PC-3 (cell line): Measurements from ENCODE around the gene STARD5. TPM values are rescaled to one million over a fixed set of nuclear protein-coding genes. Genes with fewer than 3 reads are reported as not detected.

Experiments
- ATAC-seq: fragments of 200-7000 bp; cut with Tn5 transposase; 2 replicates; pipeline ENCODE4 v1.9.1; 2020; ENCODE audit warnings: mild to moderate bottlenecking, moderate library complexity
- BruUV-seq: library from RNA; stranded (reverse); fragments of 400-500 nt; replicated peaks from 2 replicates; lab custom pipeline; 2021; lab: Mats Ljungman, UMichigan
- CTCF ChIA-PET: fragments of 300-600 bp; sonication (Branson Sonifier 250); formaldehyde crosslinking; loops from one replicate; lab custom pipeline; 2022; ENCODE audit warnings: antibody characterized with exemption; lab: Charles Lee
- POLR2A ChIA-PET: fragments of 300-600 bp; sonication (Branson Sonifier 250); formaldehyde crosslinking; loops from one replicate; lab custom pipeline; 2022; ENCODE audit warnings: antibody characterized with exemption; ENCODE audit not compliant: unreplicated experiment; lab: Charles Lee
- DNase-seq: peaks from one replicate; pipeline ENCODE4 v3.0.0-alpha.2; 2015
- H2AFZ ChIP-seq: fragments of 300-600 bp; sonication (generic); 2 replicates; pipeline ENCODE4 v1.6.0; 2016; ENCODE audit warnings: antibody characterized with exemption, low read length
- H3F3A ChIP-seq: fragments of 300-600 bp; sonication (generic); one replicate; pipeline ENCODE4 v1.6.0; 2017; ENCODE audit warnings: antibody characterized with exemption, low read length, control low read depth, mild to moderate bottlenecking; ENCODE audit not compliant: unreplicated experiment
- H3K27ac ChIP-seq: fragments of 300-600 bp; sonication (generic); 2 replicates; pipeline ENCODE4 v1.5.1; 2016; ENCODE audit warnings: mild to moderate bottlenecking, low read length
- H3K27me3 ChIP-seq: fragments of 300-600 bp; sonication (generic); 2 replicates; pipeline ENCODE4 v1.6.1; 2016; ENCODE audit warnings: low read length, mixed read lengths
- H3K36me3 ChIP-seq: fragments of 300-600 bp; sonication (generic); 2 replicates; pipeline ENCODE4 v1.6.1; 2016; ENCODE audit warnings: low read depth, mixed run types, low read length, mixed read lengths
- H3K4me1 ChIP-seq: fragments of 300-600 bp; sonication (generic); 2 replicates; pipeline ENCODE4 v1.5.1; 2016; ENCODE audit warnings: low read length; ENCODE audit not compliant: insufficient read depth
- H3K4me2 ChIP-seq: fragments of 300-600 bp; sonication (generic); 2 replicates; pipeline ENCODE4 v1.6.0; 2016; ENCODE audit warnings: low read length
- H3K4me3 ChIP-seq: fragments of 300-600 bp; sonication (generic); 2 replicates; pipeline ENCODE4 v1.5.1; 2016; ENCODE audit warnings: mild to moderate bottlenecking, low read length, mixed read lengths
- H3K79me2 ChIP-seq: fragments of 300-600 bp; sonication (generic); 2 replicates; pipeline ENCODE4 v1.6.1; 2017; ENCODE audit warnings: low read length, mixed read lengths
- H3K9ac ChIP-seq: fragments of 300-600 bp; sonication (generic); 2 replicates; pipeline ENCODE4 v1.6.0; 2016; ENCODE audit warnings: mild to moderate bottlenecking, low read length
- H3K9me2 ChIP-seq: fragments of 300-600 bp; sonication (generic); replicated peaks from 2 replicates; pipeline ENCODE4 v1.6.1; 2016; ENCODE audit warnings: mixed run types, low read length, mixed read lengths
- H3K9me3 ChIP-seq: fragments of 300-600 bp; sonication (generic); 2 replicates; pipeline ENCODE4 v1.6.1; 2016; ENCODE audit warnings: low read length, mixed read lengths
- H4K20me1 ChIP-seq: fragments of 300-600 bp; sonication (generic); 2 replicates; pipeline ENCODE4 v1.6.1; 2016; ENCODE audit warnings: low read length, mixed read lengths
- EZH2 ChIP-seq: fragments of 300-600 bp; sonication (generic); IDR thresholded peaks from one replicate; pipeline ENCODE4 v1.6.1; 2017; ENCODE audit warnings: antibody characterized with exemption, mild to moderate bottlenecking, low read length; ENCODE audit not compliant: unreplicated experiment
- EZH2phosphoT487 ChIP-seq: fragments of 300-600 bp; sonication (generic); IDR thresholded peaks from 2 replicates; pipeline ENCODE4 v1.6.1; 2018; ENCODE audit warnings: mild to moderate bottlenecking, antibody characterized with exemption, low read length, borderline replicate concordance
- intact Hi-C: fragments of 100-400 bp; cut with micrococcal nuclease; formaldehyde crosslinking; loops from 2 replicates; pipeline ENCODE4 v1.9.0; 2023
- total RNA-seq: library from RNA; depleted of rRNA; stranded (reverse); fragments of >200 nt; gene quantifications from 2 replicates; pipeline ENCODE4 v1.2.3, GENCODE V29; 2014
- TF ChIP-seq, protein P1 (sequence below): fragments of 300-600 bp; sonication (generic); conservative IDR thresholded peaks from 2 replicates; pipeline ENCODE4 v1.5.1; 2017; ENCODE audit warnings: antibody characterized with exemption, low read depth, mild to moderate bottlenecking, low read length

STARD5 gene
- total RNA-seq, 1 experiment from 2014 or later, result 5.9 TPM

DNA sequence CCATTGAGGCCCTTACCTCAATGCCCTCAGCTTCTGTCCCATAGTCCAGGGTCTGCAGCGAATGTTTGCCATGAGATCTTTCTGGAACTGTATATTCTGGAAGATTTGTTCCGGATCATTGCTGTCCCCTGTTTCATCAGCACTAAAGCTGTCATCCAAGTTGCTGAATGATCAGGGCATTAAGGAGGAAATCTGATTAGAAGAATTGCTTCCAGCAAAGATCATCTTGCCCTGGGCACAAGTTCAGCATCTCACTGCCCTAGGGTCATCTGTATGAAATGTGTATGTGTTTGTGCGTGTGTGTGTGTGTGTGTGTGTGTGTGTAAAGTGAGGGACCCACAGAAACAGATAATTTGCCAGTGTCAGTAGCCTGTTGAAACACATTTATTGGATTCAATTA is 48.6 kb upstream of the STARD5 start:
- Histone ChIP-seq H3K9ac (no peak overlapping the region), H2AFZ (no peak overlapping the region), H3F3A (no peaks in the 10 kb centered on the region), H3K79me2 (no peaks in the 10 kb centered on the region), H3K27me3 (peaks cover 24% of the 10 kb centered on the region), H3K4me1 (no peaks in the 10 kb centered on the region), H3K4me3 (no peak overlapping the region), H3K36me3 (no peaks in the 10 kb centered on the region), H3K9me2 (no peaks in the 10 kb centered on the region), H3K4me2 (no peak overlapping the region), H3K9me3 (no peaks in the 10 kb centered on the region), H3K27ac (no peak overlapping the region), H4K20me1 (no peaks in the 10 kb centered on the region)
- TF ChIP-seq EZH2phosphoT487 (no peak), EZH2 (no peak)
- TF ChIP-seq, protein P1, sequence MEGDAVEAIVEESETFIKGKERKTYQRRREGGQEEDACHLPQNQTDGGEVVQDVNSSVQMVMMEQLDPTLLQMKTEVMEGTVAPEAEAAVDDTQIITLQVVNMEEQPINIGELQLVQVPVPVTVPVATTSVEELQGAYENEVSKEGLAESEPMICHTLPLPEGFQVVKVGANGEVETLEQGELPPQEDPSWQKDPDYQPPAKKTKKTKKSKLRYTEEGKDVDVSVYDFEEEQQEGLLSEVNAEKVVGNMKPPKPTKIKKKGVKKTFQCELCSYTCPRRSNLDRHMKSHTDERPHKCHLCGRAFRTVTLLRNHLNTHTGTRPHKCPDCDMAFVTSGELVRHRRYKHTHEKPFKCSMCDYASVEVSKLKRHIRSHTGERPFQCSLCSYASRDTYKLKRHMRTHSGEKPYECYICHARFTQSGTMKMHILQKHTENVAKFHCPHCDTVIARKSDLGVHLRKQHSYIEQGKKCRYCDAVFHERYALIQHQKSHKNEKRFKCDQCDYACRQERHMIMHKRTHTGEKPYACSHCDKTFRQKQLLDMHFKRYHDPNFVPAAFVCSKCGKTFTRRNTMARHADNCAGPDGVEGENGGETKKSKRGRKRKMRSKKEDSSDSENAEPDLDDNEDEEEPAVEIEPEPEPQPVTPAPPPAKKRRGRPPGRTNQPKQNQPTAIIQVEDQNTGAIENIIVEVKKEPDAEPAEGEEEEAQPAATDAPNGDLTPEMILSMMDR, result no peak
- CTCF ChIA-PET, result no interaction called here
- BruUV-seq, result no TSS peak
- intact Hi-C loops, result no loop called here
- ATAC-seq (no peak), DNase-seq (no peak)
- POLR2A ChIA-PET, result no interaction called here

DNA sequence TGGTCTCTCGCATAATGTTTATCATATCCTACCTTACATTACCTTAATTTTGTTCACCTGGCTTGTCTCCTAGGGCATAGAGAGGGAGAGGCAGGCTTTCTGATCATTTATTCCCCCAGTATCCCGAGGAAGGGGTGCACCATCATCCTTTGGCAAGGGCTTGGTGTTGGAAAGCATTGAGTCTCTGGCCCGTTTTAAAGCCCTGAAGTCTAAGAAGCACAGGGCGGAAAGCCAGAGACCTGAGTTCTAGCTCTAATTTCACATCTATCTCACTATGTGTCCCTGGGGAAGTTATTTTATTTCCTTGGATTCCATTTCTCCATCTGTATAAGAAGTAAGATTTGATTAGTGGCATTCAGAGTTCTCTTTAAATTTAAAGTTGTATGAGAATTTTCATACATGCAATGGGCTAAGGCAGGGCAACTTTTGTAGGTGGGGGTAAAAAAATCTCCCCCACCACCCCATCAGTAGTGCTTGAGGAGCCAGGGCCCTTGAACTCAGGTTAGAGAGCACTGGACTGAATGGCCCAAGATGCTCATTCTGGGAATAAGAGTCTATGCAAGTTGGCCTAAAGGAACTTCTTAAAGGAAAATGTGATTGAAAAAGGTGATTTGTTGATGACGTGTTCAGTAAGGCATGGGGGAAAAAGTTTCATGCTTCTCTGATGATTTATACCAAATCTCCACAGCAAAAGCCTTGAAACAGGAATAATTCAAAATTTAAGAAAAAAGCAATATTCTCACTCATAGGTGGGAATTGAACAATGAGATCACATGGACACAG is 40.0 kb upstream of the STARD5 start:
- Histone ChIP-seq H2AFZ (no peak overlapping the region), H3K27ac (no peak overlapping the region), H4K20me1 (no peaks in the 10 kb centered on the region), H3K4me3 (no peak overlapping the region), H3F3A (no peaks in the 10 kb centered on the region), H3K79me2 (no peaks in the 10 kb centered on the region), H3K27me3 (peaks cover 13% of the 10 kb centered on the region; the same call in 1 of the 2 replicates), H3K36me3 (no peaks in the 10 kb centered on the region), H3K4me2 (no peak overlapping the region), H3K9me2 (no peaks in the 10 kb centered on the region), H3K4me1 (no peaks in the 10 kb centered on the region), H3K9ac (no peak overlapping the region), H3K9me3 (no peaks in the 10 kb centered on the region)
- DNase-seq, result no peak
- no TSS peak for BruUV-seq
- POLR2A ChIA-PET, result no interaction called here
- CTCF ChIA-PET, result no interaction called here
- intact Hi-C loops, result no loop called here
- no peak for TF ChIP-seq EZH2phosphoT487
- no peak for TF ChIP-seq EZH2
- TF ChIP-seq, protein P1, result no peak
- no peak for ATAC-seq

DNA sequence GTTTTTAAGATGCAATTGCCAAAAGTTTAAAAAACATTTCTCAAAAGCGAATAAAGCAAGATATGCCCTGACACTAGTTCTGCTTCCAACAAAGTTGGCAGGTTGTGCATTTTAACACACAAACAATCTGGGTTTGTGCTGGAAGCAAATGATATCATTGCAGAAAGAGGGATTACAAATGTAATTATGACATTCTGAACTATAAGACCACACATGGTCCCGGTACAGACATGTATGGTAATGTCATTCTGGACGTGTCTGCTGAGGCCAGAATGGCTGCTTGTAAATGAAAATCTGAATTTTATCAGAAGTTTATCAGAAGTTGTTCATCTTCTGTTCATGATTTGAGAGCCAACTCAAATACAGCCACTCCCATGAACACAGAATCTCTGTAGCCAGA is 39.3 kb upstream of the STARD5 start:
- H3K27me3 ChIP-seq, result peaks cover 13% of the 10 kb centered on the region; the same call in 1 of the 2 replicates
- H3K9me2 ChIP-seq, result no peaks in the 10 kb centered on the region
- H3K9ac ChIP-seq, result no peak overlapping the region
- no TSS peak for BruUV-seq
- no peaks in the 10 kb centered on the region for H3K9me3 ChIP-seq
- TF ChIP-seq, protein P1, result no peak
- TF ChIP-seq EZH2phosphoT487, result no peak
- TF ChIP-seq EZH2, result no peak
- no peaks in the 10 kb centered on the region for H3K36me3 ChIP-seq
- H4K20me1 ChIP-seq, result no peaks in the 10 kb centered on the region
- intact Hi-C loops, result no loop called here
- no peak overlapping the region for H3K4me2 ChIP-seq
- DNase-seq, result no peak
- H3K4me1 ChIP-seq, result no peaks in the 10 kb centered on the region
- ChIA-PET POLR2A (no interaction called here), CTCF (no interaction called here)
- no peak for ATAC-seq
- no peaks in the 10 kb centered on the region for H3K79me2 ChIP-seq
- no peaks in the 10 kb centered on the region for H3F3A ChIP-seq
- no peak overlapping the region for H2AFZ ChIP-seq
- no peak overlapping the region for H3K27ac ChIP-seq
- H3K4me3 ChIP-seq, result no peak overlapping the region
